ENCODE measurements around the gene FBRSL1.

The FBRSL1 gene

GRCh38 chr12:132542661-132543060 is 52.7 kb downstream of the FBRSL1 start:
- DNase-seq (ENCODE audit: low read depth), result no peak

- DNase-seq (ENCODE audit: low read depth), result no peak
Observed at GRCh38 chr12:132543298-132544079, 53.5 kb downstream of the FBRSL1 start.

GRCh38 chr12:132544080-132544397 is 54.1 kb downstream of the FBRSL1 start:
- no peak for DNase-seq (ENCODE audit: low read depth)

GRCh38 chr12:132544498-132544897 is 54.5 kb downstream of the FBRSL1 start:
- DNase-seq (ENCODE audit: low read depth), result no peak

- no peak for DNase-seq (ENCODE audit: low read depth)
Observed at GRCh38 chr12:132545164-132545953, 55.4 kb downstream of the FBRSL1 start.

DNA sequence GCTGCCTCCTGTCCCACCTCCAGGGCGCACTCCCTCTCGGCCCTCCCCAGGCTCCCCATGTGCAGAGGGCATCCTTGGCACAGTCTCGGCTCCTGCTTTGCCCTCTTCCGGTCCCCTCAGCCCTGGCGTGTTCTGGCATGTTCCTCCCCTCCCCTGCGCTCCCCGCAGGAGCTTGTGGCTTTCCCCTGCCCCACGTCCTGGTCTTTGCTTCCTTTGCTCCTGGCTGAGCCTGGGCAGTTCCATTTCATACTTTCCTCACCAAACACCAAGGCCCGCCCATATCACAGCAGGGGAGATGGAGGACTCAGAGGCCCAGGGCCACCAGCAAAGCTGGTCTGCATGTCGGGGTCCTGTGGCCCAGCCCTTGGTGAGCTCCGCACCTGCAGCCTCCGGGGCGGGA is 56.0 kb downstream of the FBRSL1 start:
- no peak for DNase-seq (ENCODE audit: low read depth)

- no peak for DNase-seq (ENCODE audit: low read depth)
Observed at GRCh38 chr12:132546647-132547046, 56.7 kb downstream of the FBRSL1 start.

DNA sequence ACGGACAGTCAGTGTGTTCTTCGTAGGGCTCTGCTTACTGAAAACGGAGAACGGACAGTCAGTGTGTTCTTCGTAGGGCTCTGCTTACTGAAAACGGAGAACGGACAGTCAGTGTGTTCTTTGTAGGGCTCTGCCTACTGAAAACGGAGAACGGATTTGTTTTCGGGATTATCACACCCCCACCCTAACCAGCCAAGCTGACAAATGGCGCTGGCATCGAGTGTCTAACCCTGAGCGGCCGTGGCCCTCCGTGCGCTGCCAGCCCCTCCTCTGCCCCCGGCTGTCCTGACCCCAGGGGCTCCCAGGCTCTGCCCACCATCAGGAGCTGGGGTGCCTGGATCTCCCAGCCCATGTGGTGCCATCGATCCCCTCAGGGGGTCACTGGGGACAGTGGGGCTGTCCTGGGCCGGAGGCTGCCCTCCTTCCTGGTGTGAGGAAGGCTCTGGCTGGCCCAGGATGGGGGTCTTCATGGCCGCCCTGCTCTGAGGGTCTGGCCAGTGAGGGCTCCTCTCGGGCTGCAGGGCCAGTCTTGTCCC is 57.3 kb downstream of the FBRSL1 start:
- DNase-seq (ENCODE audit: low read depth), result no peak

GRCh38 chr12:132548430-132549058 is 58.6 kb downstream of the FBRSL1 start:
- DNase-seq (ENCODE audit: low read depth), result no peak

DNA sequence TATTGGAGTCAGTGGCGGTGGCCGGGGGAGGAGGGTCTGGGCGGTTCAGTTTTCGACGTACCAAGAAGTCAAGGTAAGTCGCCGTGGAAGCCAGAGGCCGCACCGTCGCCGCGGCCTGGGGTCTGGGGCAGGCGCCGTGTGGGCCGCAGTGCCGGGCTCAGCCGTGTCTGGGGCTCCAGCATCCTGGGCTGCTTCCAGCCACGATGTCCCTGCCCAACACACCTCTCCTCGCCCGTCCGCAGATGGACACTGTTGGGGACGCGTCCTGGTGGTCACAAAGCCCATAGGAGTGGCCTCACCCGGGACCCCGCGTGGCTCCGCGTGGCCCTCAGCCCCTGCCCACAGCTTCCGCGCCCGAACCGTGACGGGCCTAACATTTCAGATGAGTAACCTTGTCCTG is 59.1 kb downstream of the FBRSL1 start:
- no peak for DNase-seq (ENCODE audit: low read depth)

- no peak for DNase-seq (ENCODE audit: low read depth)
Observed at GRCh38 chr12:132550014-132550802, 60.3 kb downstream of the FBRSL1 start.

DNA sequence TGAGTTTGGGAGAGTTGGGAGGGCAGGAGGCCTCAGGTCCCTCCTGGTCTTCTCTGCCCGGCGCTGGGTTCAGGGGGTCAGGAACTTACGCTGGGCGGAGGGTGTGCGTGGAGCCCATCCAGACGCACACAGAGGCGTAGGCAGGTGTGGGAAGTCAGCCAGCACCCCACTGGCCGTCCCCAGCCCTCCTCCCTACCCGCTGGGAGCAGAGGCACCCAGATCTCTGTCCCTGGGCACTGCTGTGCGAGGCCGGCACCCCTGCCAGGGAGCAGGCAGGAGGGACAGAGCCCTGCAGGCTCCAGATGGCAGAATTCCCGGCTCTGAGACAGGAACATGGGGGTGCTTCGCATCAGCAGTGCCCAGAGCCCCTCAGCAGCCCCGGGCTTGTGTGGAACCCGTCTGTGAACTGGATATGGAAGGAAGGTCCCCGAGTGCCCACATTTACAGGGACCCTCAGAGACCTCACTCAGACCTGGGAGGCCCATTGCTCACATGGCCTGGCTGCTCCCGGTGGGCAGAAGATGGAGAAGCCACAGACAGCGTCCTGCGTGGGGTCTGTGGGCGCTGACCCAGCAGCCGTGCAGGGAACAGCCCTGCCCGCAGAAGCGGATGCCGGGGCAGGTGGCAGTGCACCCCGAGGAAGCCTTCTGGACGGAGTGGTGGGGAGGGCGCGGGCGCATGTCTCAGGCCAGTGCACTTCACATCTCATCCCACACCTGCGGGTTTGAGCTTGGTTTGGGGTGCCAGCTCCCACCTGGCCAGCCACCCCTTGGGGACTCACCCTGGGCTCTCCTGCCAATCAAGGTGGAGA is 61.1 kb downstream of the FBRSL1 start:
- no peak for DNase-seq (ENCODE audit: low read depth)

- DNase-seq (ENCODE audit: low read depth), result no peak
Observed at GRCh38 chr12:132551641-132552031, 61.7 kb downstream of the FBRSL1 start.

DNA sequence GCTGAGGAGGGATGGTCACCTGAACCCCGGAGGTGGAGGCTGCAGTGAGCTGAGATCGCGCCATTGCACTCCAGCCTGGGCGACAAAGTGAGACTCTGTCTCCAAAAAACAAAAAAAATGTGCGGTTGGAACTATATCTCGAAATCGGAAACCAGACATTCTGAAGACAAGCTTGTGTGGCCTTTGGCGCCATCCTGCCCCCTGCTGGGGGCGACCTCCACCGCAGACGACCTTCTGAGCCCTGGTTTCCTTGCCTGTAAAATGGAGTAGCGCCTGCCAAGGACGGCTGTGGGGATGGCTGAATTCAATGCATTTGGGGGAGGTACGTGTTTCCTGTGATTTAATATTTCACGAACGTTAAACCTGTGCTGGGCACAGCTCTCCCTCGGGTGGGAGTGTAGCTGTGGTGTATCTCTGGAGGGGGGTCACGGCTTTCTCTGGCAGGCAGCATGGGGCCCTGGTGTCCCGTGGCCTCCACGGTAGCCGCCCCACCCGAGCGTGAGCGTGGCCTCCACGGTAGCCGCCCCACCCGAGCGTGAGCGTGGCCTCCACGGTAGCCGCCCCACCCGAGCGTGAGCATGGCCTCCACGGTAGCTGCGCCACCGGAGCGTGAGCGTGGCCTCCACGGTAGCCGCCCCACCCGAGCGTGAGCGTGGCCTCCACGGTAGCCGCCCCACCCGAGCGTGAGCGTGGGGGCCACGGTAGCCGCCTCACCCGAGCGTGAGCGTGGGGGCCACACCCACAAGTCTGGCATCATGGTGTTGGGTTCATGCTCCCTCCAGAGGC is 65.1 kb downstream of the FBRSL1 start:
- no peak for DNase-seq (ENCODE audit: low read depth)

GRCh38 chr12:132555686-132556085 is 65.7 kb downstream of the FBRSL1 start:
- DNase-seq (ENCODE audit: low read depth), result no peak

DNA sequence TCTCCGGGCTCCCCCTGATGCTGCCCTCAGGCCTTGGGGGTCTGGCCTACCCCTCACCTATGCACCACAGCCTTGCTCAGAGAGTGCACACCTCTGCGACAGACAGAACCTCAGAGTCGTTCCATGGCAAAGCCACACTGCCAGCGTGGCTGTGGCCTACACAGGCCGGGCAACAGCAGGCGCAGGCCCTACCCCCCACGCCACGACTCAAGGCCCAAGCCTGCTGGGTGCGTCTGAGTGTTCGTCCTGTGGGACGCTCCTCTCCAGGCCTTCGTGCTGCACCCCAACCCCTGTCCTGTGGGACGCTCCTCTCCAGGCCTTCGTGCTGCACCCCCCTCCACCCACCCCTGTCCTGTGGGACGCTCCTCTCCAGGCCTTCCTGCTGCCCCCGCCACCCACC is 66.3 kb downstream of the FBRSL1 start:
- DNase-seq (ENCODE audit: low read depth), result no peak

DNA sequence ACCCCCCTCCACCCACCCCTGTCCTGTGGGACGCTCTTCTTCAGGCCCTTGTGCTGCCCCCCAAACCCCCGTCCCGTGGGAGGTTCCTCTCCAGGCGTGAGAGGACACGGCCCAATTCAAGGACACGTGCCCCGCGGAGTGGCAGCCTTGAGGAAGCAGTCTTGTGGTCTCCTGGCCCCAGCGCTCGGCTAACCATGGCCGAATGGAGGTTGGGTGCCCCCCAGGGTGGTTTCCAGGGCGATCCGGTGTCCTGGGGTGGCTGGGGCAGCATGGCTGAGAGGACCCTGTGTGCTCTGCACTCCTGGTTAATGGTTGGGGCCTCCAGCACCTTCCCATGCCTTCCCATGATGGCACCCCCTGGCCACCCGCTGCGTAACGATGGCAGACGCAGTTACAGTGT is 66.8 kb downstream of the FBRSL1 start:
- DNase-seq (ENCODE audit: low read depth), result no peak

- no peak for DNase-seq (ENCODE audit: low read depth)
Observed at GRCh38 chr12:132557291-132558015, 67.5 kb downstream of the FBRSL1 start.

GRCh38 chr12:132558042-132558856 is 68.3 kb downstream of the FBRSL1 start:
- DNase-seq (ENCODE audit: low read depth), result no peak
